Measurements from ENCODE around the gene BABAM2. TPM values are rescaled to one million over a fixed set of nuclear protein-coding genes. Genes with fewer than 3 reads are reported as not detected.

The BABAM2 gene
- total and polyA plus RNA-seq, 4 donors, result 28.1 to 40.4 (median 37.0) TPM

DNA sequence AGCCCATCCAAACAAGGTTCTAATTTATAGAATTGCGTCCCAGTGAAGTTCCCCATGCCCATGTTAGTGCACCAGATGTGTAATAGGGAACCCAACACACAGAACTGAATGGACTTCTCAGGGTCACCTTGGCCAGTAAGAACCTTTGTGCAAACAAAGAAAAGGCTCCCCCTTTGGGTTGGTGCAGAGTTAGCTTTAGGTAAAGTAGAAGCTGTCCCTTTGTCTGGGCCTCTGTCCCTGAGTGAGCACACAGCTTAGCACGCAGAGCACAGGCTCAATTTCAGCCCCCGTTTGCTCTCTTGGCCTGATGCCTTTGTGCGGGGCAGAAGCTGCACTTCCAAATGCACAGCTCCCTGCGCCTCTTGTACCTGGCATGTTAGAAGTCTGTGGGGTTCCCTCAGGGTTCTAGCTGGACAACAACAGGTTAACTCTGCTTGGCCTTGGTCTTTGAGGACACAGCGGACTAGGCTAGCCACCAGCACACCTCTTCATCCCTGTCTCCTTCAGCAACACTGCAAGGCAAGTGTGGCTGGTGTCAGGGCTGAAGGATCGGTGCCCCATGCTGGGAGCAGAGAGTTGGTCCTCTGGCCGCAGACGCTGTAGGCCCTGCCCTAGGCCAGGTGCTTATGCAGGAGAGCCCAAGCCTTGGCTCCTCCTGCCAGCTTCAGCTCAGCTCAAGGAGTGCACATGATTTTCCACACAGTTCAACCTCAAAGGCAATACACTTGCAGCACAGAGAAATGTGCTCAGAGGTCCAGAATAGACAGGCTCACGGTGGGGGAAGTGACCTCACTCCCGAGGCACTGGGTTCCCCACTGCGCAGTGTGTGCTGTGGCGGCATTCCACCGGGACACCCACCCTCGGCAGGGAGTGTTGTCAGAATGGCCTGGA lies 428.8 kb downstream of the BABAM2 start:
- H3K27ac ChIP-seq (ENCODE audit: low read depth, low read length), result peak overlapping the region; percentile 18
- WGBS (ENCODE audit: insufficient coverage), result 79% methylated on average over 14 of the region's 15 CpGs
- peak in 1 of 6 donors; percentile 51 for DNase-seq (ENCODE audit: low read depth in 4 of 6, low spot score in 6 of 6)
- H3K36me3 ChIP-seq (ENCODE audit: control insufficient read depth, insufficient read depth, low read length), result no peaks in the 10 kb centered on the region
- no peaks in the 10 kb centered on the region for H3K9me3 ChIP-seq (ENCODE audit: control insufficient read depth, insufficient read depth, low read length)
- H3K27me3 ChIP-seq (ENCODE audit: control insufficient read depth, insufficient read depth, low read length), result no peaks in the 10 kb centered on the region
- no peak overlapping the region for H3K4me3 ChIP-seq (ENCODE audit: low read depth, low read length)
- H3K4me1 ChIP-seq (ENCODE audit: control insufficient read depth, insufficient read depth, low read length), result no peaks in the 10 kb centered on the region

DNA sequence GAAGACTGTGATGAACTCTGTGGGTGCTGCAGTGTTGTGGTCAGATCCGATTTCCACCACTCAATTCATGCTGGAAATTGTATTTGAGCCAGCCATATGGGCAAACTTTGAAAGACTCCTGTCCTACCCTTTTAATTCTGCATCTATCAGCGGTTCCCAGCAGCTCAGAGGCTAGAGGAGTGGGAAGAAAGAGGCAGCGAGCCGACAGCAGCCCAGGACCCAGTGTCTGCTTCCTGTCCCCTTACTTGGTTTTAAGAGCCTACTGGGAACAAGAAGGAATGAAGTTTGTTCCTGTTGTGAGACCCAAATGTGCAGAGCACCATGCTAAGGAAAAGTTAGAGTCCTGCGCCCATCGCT lies 429.5 kb downstream of the BABAM2 start:
- Histone ChIP-seq H3K4me1 (ENCODE audit: control insufficient read depth, insufficient read depth, low read length) (no peaks in the 10 kb centered on the region), H3K27ac (ENCODE audit: low read depth, low read length) (no peak overlapping the region), H3K9me3 (ENCODE audit: control insufficient read depth, insufficient read depth, low read length) (no peaks in the 10 kb centered on the region), H3K36me3 (ENCODE audit: control insufficient read depth, insufficient read depth, low read length) (no peaks in the 10 kb centered on the region), H3K27me3 (ENCODE audit: control insufficient read depth, insufficient read depth, low read length) (no peaks in the 10 kb centered on the region), H3K4me3 (ENCODE audit: low read depth, low read length) (no peak overlapping the region)
- no peak for DNase-seq (ENCODE audit: low read depth in 4 of 6, low spot score in 6 of 6)
- WGBS (ENCODE audit: insufficient coverage), result 81% methylated on average over 5 of the region's 6 CpGs

DNA sequence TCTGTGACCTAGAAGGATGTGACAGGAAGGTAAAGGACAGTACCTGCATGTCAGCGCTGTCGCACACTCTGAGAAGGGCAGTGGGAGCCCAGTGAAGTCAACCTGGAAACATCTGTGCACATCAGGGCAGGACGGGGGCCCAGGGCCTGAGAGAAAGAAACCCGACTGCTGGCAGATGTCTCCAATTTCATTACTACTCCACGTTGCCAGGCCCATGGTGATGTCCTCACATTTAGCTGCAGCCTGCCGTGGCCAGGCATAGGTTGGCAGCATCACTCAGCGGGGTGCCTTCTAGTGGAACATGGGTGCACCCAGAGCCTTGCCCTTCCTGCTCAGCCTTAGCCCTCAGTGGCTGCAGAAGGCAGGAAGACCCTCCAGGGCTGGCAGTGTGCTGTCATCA lies 429.8 kb downstream of the BABAM2 start:
- Histone ChIP-seq H3K9me3 (ENCODE audit: control insufficient read depth, insufficient read depth, low read length) (no peaks in the 10 kb centered on the region), H3K27me3 (ENCODE audit: control insufficient read depth, insufficient read depth, low read length) (no peaks in the 10 kb centered on the region), H3K36me3 (ENCODE audit: control insufficient read depth, insufficient read depth, low read length) (no peaks in the 10 kb centered on the region), H3K4me3 (ENCODE audit: low read depth, low read length) (no peak overlapping the region), H3K4me1 (ENCODE audit: control insufficient read depth, insufficient read depth, low read length) (no peaks in the 10 kb centered on the region), H3K27ac (ENCODE audit: low read depth, low read length) (no peak overlapping the region)
- WGBS (ENCODE audit: insufficient coverage), result 87% methylated on average over 5 of the region's 7 CpGs
- no peak for DNase-seq (ENCODE audit: low read depth in 4 of 6, low spot score in 6 of 6)

DNA sequence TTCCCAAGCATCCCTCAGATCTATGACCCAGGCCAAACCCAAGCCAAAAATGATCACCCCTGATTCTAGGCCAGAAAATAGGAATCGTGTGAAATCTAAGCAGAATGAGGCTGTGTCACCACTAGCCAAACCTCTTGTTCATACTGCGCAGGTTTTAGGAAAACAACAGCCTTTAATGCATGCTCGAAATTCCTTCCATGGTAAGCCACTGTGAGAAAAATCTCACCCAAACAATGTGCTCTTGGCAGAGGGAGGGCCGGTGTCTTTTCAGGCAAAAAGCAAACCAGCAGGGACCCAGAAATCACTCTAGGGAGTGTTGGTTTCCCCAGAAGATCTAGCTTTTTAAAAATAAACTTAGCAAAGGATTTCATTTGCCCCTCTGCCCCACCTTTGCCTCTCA lies 430.9 kb downstream of the BABAM2 start:
- WGBS (ENCODE audit: insufficient coverage), result 53% methylated on average over 2 of the region's 4 CpGs
- no peak overlapping the region for H3K4me3 ChIP-seq (ENCODE audit: low read depth, low read length)
- no peaks in the 10 kb centered on the region for H3K27me3 ChIP-seq (ENCODE audit: control insufficient read depth, insufficient read depth, low read length)
- no peak overlapping the region for H3K27ac ChIP-seq (ENCODE audit: low read depth, low read length)
- no peaks in the 10 kb centered on the region for H3K9me3 ChIP-seq (ENCODE audit: control insufficient read depth, insufficient read depth, low read length)
- peak in 1 of 6 donors; percentile 41 for DNase-seq (ENCODE audit: low read depth in 4 of 6, low spot score in 6 of 6)
- H3K36me3 ChIP-seq (ENCODE audit: control insufficient read depth, insufficient read depth, low read length), result peaks cover 4% of the 10 kb centered on the region
- peaks cover 8% of the 10 kb centered on the region for H3K4me1 ChIP-seq (ENCODE audit: control insufficient read depth, insufficient read depth, low read length)

DNA sequence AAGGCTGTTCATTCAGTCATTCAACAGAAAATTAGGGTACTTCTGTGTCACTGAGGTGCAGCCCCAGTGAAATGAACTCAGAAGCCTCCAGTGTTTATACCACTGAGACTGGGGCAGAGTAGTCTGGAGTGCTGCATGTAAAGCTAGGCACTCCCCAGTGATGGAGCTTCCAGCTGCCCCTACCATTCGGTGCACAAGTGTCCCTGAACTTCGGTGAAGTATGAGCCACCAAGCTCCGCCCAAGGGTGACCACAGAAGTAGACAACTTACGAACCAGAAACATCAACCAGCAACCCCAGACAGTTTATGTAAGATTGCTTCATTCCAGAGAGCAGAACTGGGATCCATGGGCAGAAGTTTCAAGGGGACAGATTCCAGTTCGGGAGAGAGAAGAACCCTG lies 431.5 kb downstream of the BABAM2 start:
- no peak for DNase-seq (ENCODE audit: low read depth in 4 of 6, low spot score in 6 of 6)
- Histone ChIP-seq H3K36me3 (ENCODE audit: control insufficient read depth, insufficient read depth, low read length) (peaks cover 7% of the 10 kb centered on the region), H3K27ac (ENCODE audit: low read depth, low read length) (no peak overlapping the region), H3K4me3 (ENCODE audit: low read depth, low read length) (no peak overlapping the region), H3K4me1 (ENCODE audit: control insufficient read depth, insufficient read depth, low read length) (peaks cover 12% of the 10 kb centered on the region), H3K9me3 (ENCODE audit: control insufficient read depth, insufficient read depth, low read length) (no peaks in the 10 kb centered on the region), H3K27me3 (ENCODE audit: control insufficient read depth, insufficient read depth, low read length) (no peaks in the 10 kb centered on the region)
- WGBS (ENCODE audit: insufficient coverage), result 96% methylated on average over 3 of the region's 5 CpGs

DNA sequence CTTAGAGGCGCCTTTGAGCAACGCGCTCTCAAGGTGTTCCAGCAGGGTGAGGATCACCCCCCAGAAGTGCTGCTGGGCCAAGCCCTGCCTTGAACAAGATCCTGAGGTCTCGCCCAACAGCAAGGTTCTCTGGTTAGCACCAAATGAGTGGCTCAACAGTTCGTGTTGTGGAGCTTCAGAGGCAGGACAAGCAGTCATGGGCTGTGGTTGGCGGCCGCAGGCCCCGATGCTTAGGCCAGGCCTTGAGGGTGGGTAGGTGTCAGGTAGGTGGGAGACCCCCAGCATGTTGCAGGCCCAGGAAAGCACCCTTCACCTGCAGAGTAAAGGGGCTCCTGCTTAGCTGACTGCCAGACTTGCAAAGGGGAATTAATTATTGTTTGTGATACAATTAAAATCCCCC lies 431.9 kb downstream of the BABAM2 start:
- no peak for DNase-seq (ENCODE audit: low read depth in 4 of 6, low spot score in 6 of 6)
- 93% methylated on average over 8 of the region's 8 CpGs for WGBS (ENCODE audit: insufficient coverage)
- H3K27ac ChIP-seq (ENCODE audit: low read depth, low read length), result no peak overlapping the region
- no peak overlapping the region for H3K4me3 ChIP-seq (ENCODE audit: low read depth, low read length)
- peaks cover 8% of the 10 kb centered on the region for H3K36me3 ChIP-seq (ENCODE audit: control insufficient read depth, insufficient read depth, low read length)
- H3K27me3 ChIP-seq (ENCODE audit: control insufficient read depth, insufficient read depth, low read length), result no peaks in the 10 kb centered on the region
- H3K4me1 ChIP-seq (ENCODE audit: control insufficient read depth, insufficient read depth, low read length), result peaks cover 16% of the 10 kb centered on the region
- H3K9me3 ChIP-seq (ENCODE audit: control insufficient read depth, insufficient read depth, low read length), result no peaks in the 10 kb centered on the region

- no peak overlapping the region for H3K27ac ChIP-seq (ENCODE audit: low read depth, low read length)
- no peaks in the 10 kb centered on the region for H3K9me3 ChIP-seq (ENCODE audit: control insufficient read depth, insufficient read depth, low read length)
- WGBS (ENCODE audit: insufficient coverage), result 88% methylated on average over 2 of the region's 6 CpGs
- no peaks in the 10 kb centered on the region for H3K27me3 ChIP-seq (ENCODE audit: control insufficient read depth, insufficient read depth, low read length)
- no peak for DNase-seq (ENCODE audit: low read depth in 4 of 6, low spot score in 6 of 6)
- peaks cover 8% of the 10 kb centered on the region for H3K36me3 ChIP-seq (ENCODE audit: control insufficient read depth, insufficient read depth, low read length)
- H3K4me1 ChIP-seq (ENCODE audit: control insufficient read depth, insufficient read depth, low read length), result peaks cover 20% of the 10 kb centered on the region
- H3K4me3 ChIP-seq (ENCODE audit: low read depth, low read length), result no peak overlapping the region
Measured at GRCh38 chr2:28322981-28323396, 432.5 kb downstream of the BABAM2 start.

DNA sequence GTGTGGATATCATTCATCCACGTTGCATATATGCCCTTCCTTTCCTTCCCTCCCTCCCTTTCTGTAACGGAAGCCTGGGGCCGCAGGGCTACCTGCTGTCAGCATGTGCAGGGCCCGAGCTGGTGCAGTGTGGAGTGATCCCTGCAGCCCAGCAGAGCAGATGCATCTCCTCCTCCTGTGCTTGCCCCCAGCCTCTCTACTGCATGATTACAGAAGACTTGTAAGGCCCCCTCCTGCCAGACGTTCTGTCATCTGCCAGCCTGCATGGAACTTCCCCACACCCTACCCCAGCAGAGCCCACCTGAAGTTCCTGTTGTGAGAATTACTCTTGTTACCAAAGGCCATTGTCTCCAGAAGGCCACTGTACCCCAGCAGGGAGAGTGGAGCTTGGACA lies 434.6 kb downstream of the BABAM2 start:
- Histone ChIP-seq H3K4me1 (ENCODE audit: control insufficient read depth, insufficient read depth, low read length) (peaks cover 24% of the 10 kb centered on the region), H3K27ac (ENCODE audit: low read depth, low read length) (no peak overlapping the region), H3K36me3 (ENCODE audit: control insufficient read depth, insufficient read depth, low read length) (peaks cover 8% of the 10 kb centered on the region), H3K4me3 (ENCODE audit: low read depth, low read length) (no peak overlapping the region), H3K27me3 (ENCODE audit: control insufficient read depth, insufficient read depth, low read length) (no peaks in the 10 kb centered on the region), H3K9me3 (ENCODE audit: control insufficient read depth, insufficient read depth, low read length) (no peaks in the 10 kb centered on the region)
- WGBS (ENCODE audit: insufficient coverage), result 65% methylated on average over 5 of the region's 5 CpGs
- DNase-seq (ENCODE audit: low read depth in 4 of 6, low spot score in 6 of 6), result no peak

DNA sequence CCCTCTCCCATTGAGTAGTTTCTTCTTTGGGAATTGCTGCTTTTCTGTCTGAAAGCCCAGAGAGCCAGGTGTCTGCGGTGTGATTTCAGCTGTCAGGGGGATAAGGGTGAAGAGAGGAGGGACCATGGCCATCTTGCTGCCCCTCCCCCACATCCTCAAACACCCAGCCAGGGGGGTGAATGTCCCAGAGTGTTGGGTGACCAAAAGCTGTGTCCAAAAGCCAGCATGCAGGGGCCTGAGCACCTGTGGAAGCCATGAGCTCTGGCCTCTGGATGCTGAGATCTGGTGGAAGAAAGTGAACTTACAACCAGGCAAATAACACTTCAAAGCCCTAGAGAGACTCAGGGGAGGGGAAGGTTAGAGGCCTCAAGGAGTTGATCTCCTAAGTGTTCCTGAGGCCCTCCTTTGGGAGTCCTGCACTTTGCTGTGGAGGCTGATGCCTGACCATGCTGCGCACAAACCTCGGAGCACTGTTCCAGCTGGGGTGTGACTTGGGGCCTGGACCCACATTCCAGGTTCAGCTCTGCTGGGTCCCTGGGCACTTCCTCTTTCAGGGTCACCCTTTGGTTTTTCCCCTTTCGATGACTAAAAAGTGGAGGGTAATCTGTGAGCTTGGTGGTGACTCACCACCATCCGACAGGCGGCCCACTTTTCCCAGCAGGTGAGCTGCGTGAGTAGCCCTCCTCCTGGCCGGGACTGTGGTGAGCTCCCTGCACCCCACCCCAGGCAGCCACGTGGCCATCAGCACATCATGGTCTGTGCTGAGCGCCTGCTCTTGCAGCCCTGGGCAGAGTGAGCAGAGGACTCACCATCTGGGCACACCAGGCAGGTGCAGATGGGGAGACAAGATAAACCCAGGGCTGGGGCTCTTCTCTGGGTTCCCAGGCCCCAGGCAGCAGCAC lies 435.3 kb downstream of the BABAM2 start:
- Histone ChIP-seq H3K27me3 (ENCODE audit: control insufficient read depth, insufficient read depth, low read length) (no peaks in the 10 kb centered on the region), H3K4me3 (ENCODE audit: low read depth, low read length) (no peak overlapping the region), H3K36me3 (ENCODE audit: control insufficient read depth, insufficient read depth, low read length) (peaks cover 8% of the 10 kb centered on the region), H3K27ac (ENCODE audit: low read depth, low read length) (no peak overlapping the region), H3K4me1 (ENCODE audit: control insufficient read depth, insufficient read depth, low read length) (peaks cover 24% of the 10 kb centered on the region), H3K9me3 (ENCODE audit: control insufficient read depth, insufficient read depth, low read length) (no peaks in the 10 kb centered on the region)
- 87% methylated on average over 8 of the region's 10 CpGs for WGBS (ENCODE audit: insufficient coverage)
- no peak for DNase-seq (ENCODE audit: low read depth in 4 of 6, low spot score in 6 of 6)
